ENCODE measurements around the gene PPM1K. TPM values are rescaled to one million over a fixed set of nuclear protein-coding genes. Genes with fewer than 3 reads are reported as not detected.

PPM1K gene
- total and polyA plus RNA-seq, 2 donors from 2014 or later = 15.4 to 20.9 TPM

DNA sequence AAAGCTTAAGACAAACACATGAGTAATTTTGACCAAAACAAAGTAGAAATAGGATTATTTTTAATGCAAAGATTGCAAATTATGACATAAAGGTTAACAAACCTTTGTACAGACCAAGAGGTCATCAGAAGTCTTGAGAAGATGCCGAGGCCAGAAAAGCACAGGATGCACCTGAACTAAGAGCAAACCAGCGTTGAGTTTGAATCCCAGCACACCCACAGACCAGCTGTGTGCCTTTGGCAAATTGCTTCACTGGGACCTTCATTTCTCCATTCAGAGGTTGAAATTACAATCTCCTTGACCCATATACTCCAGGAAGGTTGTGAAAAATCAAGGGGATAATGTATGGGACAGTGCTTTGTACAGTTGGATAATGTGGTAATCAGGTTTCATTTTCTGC, 56.6 kb downstream of the PPM1K start:
- FAIRE-seq (no peak), DNase-seq (peak in 1 of 5 donors; percentile 6)
- no peaks in the 10 kb centered on the region for H3K9me3 ChIP-seq (ENCODE audit: control insufficient read depth in 2 of 3, insufficient read depth in 1 of 3, low read length in 3 of 3)
- no peak overlapping the region for H3K4me3 ChIP-seq (ENCODE audit: low read length in 3 of 3)
- no peak overlapping the region for H3K27ac ChIP-seq (ENCODE audit: low read depth in 2 of 2, low read length in 2 of 2)
- TF ChIP-seq, protein P1, sequence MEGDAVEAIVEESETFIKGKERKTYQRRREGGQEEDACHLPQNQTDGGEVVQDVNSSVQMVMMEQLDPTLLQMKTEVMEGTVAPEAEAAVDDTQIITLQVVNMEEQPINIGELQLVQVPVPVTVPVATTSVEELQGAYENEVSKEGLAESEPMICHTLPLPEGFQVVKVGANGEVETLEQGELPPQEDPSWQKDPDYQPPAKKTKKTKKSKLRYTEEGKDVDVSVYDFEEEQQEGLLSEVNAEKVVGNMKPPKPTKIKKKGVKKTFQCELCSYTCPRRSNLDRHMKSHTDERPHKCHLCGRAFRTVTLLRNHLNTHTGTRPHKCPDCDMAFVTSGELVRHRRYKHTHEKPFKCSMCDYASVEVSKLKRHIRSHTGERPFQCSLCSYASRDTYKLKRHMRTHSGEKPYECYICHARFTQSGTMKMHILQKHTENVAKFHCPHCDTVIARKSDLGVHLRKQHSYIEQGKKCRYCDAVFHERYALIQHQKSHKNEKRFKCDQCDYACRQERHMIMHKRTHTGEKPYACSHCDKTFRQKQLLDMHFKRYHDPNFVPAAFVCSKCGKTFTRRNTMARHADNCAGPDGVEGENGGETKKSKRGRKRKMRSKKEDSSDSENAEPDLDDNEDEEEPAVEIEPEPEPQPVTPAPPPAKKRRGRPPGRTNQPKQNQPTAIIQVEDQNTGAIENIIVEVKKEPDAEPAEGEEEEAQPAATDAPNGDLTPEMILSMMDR (IDR thresholded peaks at IDR 0.05; ENCODE audit: borderline replicate concordance, extremely low read depth, insufficient read depth) = no peak
- no peaks in the 10 kb centered on the region for H3K27me3 ChIP-seq (ENCODE audit: control insufficient read depth, insufficient read depth, low read length)
- H3K9ac ChIP-seq (ENCODE audit: low read length in 3 of 3) = no peak overlapping the region
- no peaks in the 10 kb centered on the region for H3K36me3 ChIP-seq (ENCODE audit: control insufficient read depth in 2 of 3, insufficient read depth in 3 of 3, low read length in 3 of 3)
- intact Hi-C loops (cut with DNase I) = no loop called here
- no peaks in the 10 kb centered on the region for H3K4me1 ChIP-seq (ENCODE audit: control insufficient read depth in 2 of 3, insufficient read depth in 2 of 3, low read depth in 1 of 3, low read length in 3 of 3)

DNA sequence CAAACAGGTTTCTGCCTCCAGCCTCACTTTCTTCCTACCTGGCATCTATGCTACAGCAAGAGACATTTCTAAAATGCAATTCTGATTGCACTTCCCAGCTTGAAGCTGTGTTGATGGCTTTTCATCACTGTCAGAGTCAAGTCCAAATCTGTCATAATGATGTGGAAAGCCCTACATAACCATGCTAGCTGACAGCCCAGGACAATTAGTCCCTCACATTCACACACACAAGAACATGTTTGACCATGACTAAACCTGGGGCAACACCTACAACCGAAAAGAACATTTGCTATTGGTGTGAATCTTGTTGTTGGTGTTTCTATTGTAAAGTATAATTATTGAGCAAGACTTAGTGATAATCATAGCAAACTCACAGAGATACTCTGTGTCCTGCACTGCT, 58.2 kb downstream of the PPM1K start:
- Histone ChIP-seq H3K9me3 (ENCODE audit: control insufficient read depth in 2 of 3, insufficient read depth in 1 of 3, low read length in 3 of 3) (no peaks in the 10 kb centered on the region), H3K4me1 (ENCODE audit: control insufficient read depth in 2 of 3, insufficient read depth in 2 of 3, low read depth in 1 of 3, low read length in 3 of 3) (no peaks in the 10 kb centered on the region), H3K27ac (ENCODE audit: low read depth in 2 of 2, low read length in 2 of 2) (no peak overlapping the region), H3K4me3 (ENCODE audit: low read length in 3 of 3) (no peak overlapping the region), H3K27me3 (ENCODE audit: control insufficient read depth, insufficient read depth, low read length) (no peaks in the 10 kb centered on the region), H3K36me3 (ENCODE audit: control insufficient read depth in 2 of 3, insufficient read depth in 3 of 3, low read length in 3 of 3) (no peaks in the 10 kb centered on the region), H3K9ac (ENCODE audit: low read length in 3 of 3) (no peak overlapping the region)
- FAIRE-seq (no peak), DNase-seq (no peak)
- TF ChIP-seq, protein P1 (IDR thresholded peaks at IDR 0.05; ENCODE audit: borderline replicate concordance, extremely low read depth, insufficient read depth) = no peak
- intact Hi-C loops (cut with DNase I) = no loop called here

DNA sequence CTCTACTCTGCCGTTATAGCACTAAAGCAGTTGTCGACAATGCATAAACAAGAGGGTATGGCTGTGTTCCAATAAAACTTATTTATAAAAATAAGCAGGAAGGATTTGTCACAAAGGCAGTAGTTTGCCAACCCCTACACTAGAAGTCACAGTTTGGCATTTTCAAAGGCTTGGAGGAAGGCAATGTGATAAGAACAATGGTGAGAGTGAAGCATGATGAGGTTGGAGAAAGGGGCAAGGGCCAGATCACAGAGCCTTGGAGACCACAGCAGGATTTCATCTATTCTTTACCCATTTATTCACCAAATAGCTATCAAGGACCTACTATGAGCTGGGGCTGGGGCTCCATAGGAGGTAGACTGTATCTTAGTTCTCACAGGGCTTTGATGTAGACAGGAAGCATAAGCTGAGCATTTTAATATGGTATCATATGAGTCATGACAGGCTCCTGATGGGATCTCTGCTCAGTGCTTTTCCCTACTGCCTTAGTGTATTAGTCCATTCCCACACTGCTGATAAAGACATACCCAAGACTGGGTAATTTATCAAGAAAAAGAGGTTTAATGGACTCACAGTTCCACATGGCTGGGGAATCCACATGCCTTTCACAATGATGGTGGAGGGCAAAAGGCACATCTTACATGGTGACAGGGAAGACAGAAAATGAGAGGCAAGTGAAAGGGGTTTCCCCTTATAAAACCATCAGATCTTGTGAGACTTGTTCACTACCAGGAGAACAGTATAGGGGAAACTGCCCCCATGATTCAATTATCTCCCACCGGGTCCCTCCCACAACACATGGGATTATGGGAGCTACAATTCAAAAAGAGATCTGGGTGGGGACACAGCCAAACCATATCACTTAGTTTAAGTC, 58.9 kb downstream of the PPM1K start:
- intact Hi-C loops (cut with DNase I) = no loop called here
- Histone ChIP-seq H3K4me1 (ENCODE audit: control insufficient read depth in 2 of 3, insufficient read depth in 2 of 3, low read depth in 1 of 3, low read length in 3 of 3) (no peaks in the 10 kb centered on the region), H3K27me3 (ENCODE audit: control insufficient read depth, insufficient read depth, low read length) (no peaks in the 10 kb centered on the region), H3K27ac (ENCODE audit: low read depth in 2 of 2, low read length in 2 of 2) (no peak overlapping the region), H3K4me3 (ENCODE audit: low read length in 3 of 3) (no peak overlapping the region), H3K9ac (ENCODE audit: low read length in 3 of 3) (no peak overlapping the region), H3K36me3 (ENCODE audit: control insufficient read depth in 2 of 3, insufficient read depth in 3 of 3, low read length in 3 of 3) (no peaks in the 10 kb centered on the region), H3K9me3 (ENCODE audit: control insufficient read depth in 2 of 3, insufficient read depth in 1 of 3, low read length in 3 of 3) (no peaks in the 10 kb centered on the region)
- TF ChIP-seq, protein P1 (IDR thresholded peaks at IDR 0.05; ENCODE audit: borderline replicate concordance, extremely low read depth, insufficient read depth) = no peak
- DNase-seq (peak in 1 of 5 donors; percentile 19), FAIRE-seq (no peak)
